ENCODE data around the gene HARS1.
"Not testable (repeated sequence)": the region's sequence is repeated elsewhere in the genome, so short reads cannot be mapped to it uniquely, and the experiment has no call there.

The HARS1 gene

GRCh38 chr5:140690941-140691924 lies at the start of gene HARS1, which contains the start of gene HARS2:
Gene HARS1 (minus strand): TSS chr5:140691370. CDS start chr5:140691304, 66 bp downstream.
Gene HARS2 (plus strand): TSS chr5:140691455. CDS start chr5:140691649, 194 bp downstream.
- peak; percentile 64 to 71 for DNase-seq

GRCh38 chr5:140737486-140737885 lies 46.3 kb upstream of the HARS1 start:
- no peak for DNase-seq

GRCh38 chr5:140734354-140734753 lies 43.2 kb upstream of the HARS1 start:
- no peak for DNase-seq

GRCh38 chr5:140733098-140733497 lies 41.9 kb upstream of the HARS1 start:
- DNase-seq = no peak

GRCh38 chr5:140725799-140726471 lies 34.8 kb upstream of the HARS1 start:
- DNase-seq = peak; percentile 39 to 47

- DNase-seq = not testable (repeated sequence)
These were observed 30.2 kb upstream of the HARS1 start for GRCh38 chr5:140721395-140721794.

- not testable (repeated sequence) for DNase-seq
These were observed 29.6 kb upstream of the HARS1 start for GRCh38 chr5:140720738-140721137.

GRCh38 chr5:140718266-140718592 lies 27.1 kb upstream of the HARS1 start:
- DNase-seq = no peak

- DNase-seq = not testable (repeated sequence)
These were observed 25.1 kb upstream of the HARS1 start for GRCh38 chr5:140716238-140716637.

GRCh38 chr5:140713562-140714094 lies 22.5 kb upstream of the HARS1 start:
- DNase-seq = no peak

GRCh38 chr5:140711794-140712193 lies 20.6 kb upstream of the HARS1 start:
- DNase-seq = no peak

- peak; percentile 78 to 80 for DNase-seq
These were observed 19.9 kb upstream of the HARS1 start for GRCh38 chr5:140710899-140711552.

- DNase-seq = not testable (repeated sequence)
These were observed 17.6 kb upstream of the HARS1 start for GRCh38 chr5:140708787-140709186.

GRCh38 chr5:140707812-140708211 lies 16.6 kb upstream of the HARS1 start:
- DNase-seq = no peak

GRCh38 chr5:140700177-140701144 lies 9.3 kb upstream of the HARS1 start, which contains the start of gene ZMAT2:
Gene ZMAT2 (plus strand): TSS chr5:140700447. CDS start chr5:140700461, 14 bp downstream.
- DNase-seq = peak; percentile 90 to 91

- no peak for DNase-seq
These were observed 5.8 kb upstream of the HARS1 start for GRCh38 chr5:140696891-140697492.

GRCh38 chr5:140694276-140694675 lies 3.1 kb upstream of the HARS1 start:
- no peak for DNase-seq

GRCh38 chr5:140690376-140690932 lies 716 bp downstream of the HARS1 start:
- no peak for DNase-seq

- no peak for DNase-seq
These were observed 12.2 kb downstream of the HARS1 start for GRCh38 chr5:140678993-140679392.

GRCh38 chr5:140677947-140678346 lies 13.2 kb downstream of the HARS1 start:
- no peak for DNase-seq

- no peak for DNase-seq
These were observed 16.5 kb downstream of the HARS1 start for GRCh38 chr5:140674629-140675028.
